H9 (cell line): ENCODE measurements around the gene RPA4. TPM values are rescaled to one million over a fixed set of nuclear protein-coding genes. Genes with fewer than 3 reads are reported as not detected.

Experiments
- DNase-seq: peaks from one replicate; pipeline ENCODE4 v3.0.0-alpha.2; 2017
- H2AFZ ChIP-seq: one replicate; pipeline ENCODE4 v1.6.1; 2013; ENCODE audit warnings: mild to moderate bottlenecking, low read length, control low read depth, moderate library complexity
- H2AK5ac ChIP-seq: 2 replicates; pipeline ENCODE4 v1.6.1; 2013; ENCODE audit warnings: low read length, control low read depth, mixed read lengths; ENCODE audit not compliant: insufficient read length
- H2BK120ac ChIP-seq: one replicate; pipeline ENCODE4 v1.6.1; 2013; ENCODE audit warnings: low read depth, mild to moderate bottlenecking, low read length, control low read depth, inconsistent platforms; ENCODE audit not compliant: poor library complexity, severe bottlenecking
- H2BK12ac ChIP-seq: 2 replicates; pipeline ENCODE4 v1.6.1; 2013; ENCODE audit warnings: low read length, control low read depth, mixed read lengths, low read depth; ENCODE audit not compliant: insufficient read length
- H2BK15ac ChIP-seq: 2 replicates; pipeline ENCODE4 v1.6.1; 2013; ENCODE audit warnings: low read depth, low read length, control low read depth
- H2BK20ac ChIP-seq: one replicate; pipeline ENCODE4 v1.6.1; 2013; ENCODE audit warnings: low read depth, mild to moderate bottlenecking, low read length, control low read depth, inconsistent platforms; ENCODE audit not compliant: poor library complexity, severe bottlenecking
- H2BK5ac ChIP-seq: 2 replicates; pipeline ENCODE4 v1.6.1; 2013; ENCODE audit warnings: low read length, control low read depth, mixed read lengths; ENCODE audit not compliant: insufficient read length
- H3K14ac ChIP-seq: 2 replicates; pipeline ENCODE4 v1.6.1; 2013; ENCODE audit warnings: low read length, control low read depth; ENCODE audit not compliant: insufficient read depth
- H3K18ac ChIP-seq: 2 replicates; pipeline ENCODE4 v1.6.1; 2013; ENCODE audit warnings: low read depth, mild to moderate bottlenecking, mixed read lengths, low read length, control low read depth; ENCODE audit not compliant: insufficient read length
- H3K23ac ChIP-seq: 2 replicates; pipeline ENCODE4 v1.6.1; 2013; ENCODE audit warnings: low read length, control low read depth, mixed read lengths, low read depth; ENCODE audit not compliant: insufficient read length
- H3K23me2 ChIP-seq: 2 replicates; pipeline ENCODE4 v1.6.1; 2013; ENCODE audit warnings: low read depth, mild to moderate bottlenecking, mixed read lengths, low read length, control low read depth; ENCODE audit not compliant: insufficient read length, poor library complexity, severe bottlenecking
- H3K27ac ChIP-seq: 2 replicates; pipeline ENCODE4 v1.5.1; 2013; ENCODE audit warnings: low read length, control low read depth, mixed read lengths, low read depth; ENCODE audit not compliant: insufficient read length
- H3K27me3 ChIP-seq: 2 replicates; pipeline ENCODE4 v1.6.1; 2013; ENCODE audit warnings: low read length, control low read depth, inconsistent platforms; ENCODE audit not compliant: insufficient read depth
- H3K4ac ChIP-seq: 2 replicates; pipeline ENCODE4 v1.6.1; 2013; ENCODE audit warnings: low read depth, mild to moderate bottlenecking, control low read depth, inconsistent platforms, low read length, moderate library complexity
- H3K4me1 ChIP-seq: 2 replicates; pipeline ENCODE4 v1.6.1; 2013; ENCODE audit warnings: low read length, control low read depth, inconsistent platforms; ENCODE audit not compliant: insufficient read depth
- H3K4me2 ChIP-seq: 2 replicates; pipeline ENCODE4 v1.6.1; 2013; ENCODE audit warnings: low read length, control low read depth, mixed read lengths; ENCODE audit not compliant: insufficient read length, insufficient read depth
- H3K56ac ChIP-seq: 2 replicates; pipeline ENCODE4 v1.6.1; 2013; ENCODE audit warnings: low read depth, mild to moderate bottlenecking, mixed read lengths, low read length, control low read depth; ENCODE audit not compliant: insufficient read length
- H3K79me1 ChIP-seq: 2 replicates; pipeline ENCODE4 v1.6.1; 2013; ENCODE audit warnings: low read depth, mild to moderate bottlenecking, moderate library complexity, low read length, control low read depth, inconsistent platforms; ENCODE audit not compliant: insufficient read depth, poor library complexity, severe bottlenecking
- H3K79me2 ChIP-seq: 2 replicates; pipeline ENCODE4 v1.6.1; 2013; ENCODE audit warnings: low read length, control low read depth, inconsistent platforms; ENCODE audit not compliant: insufficient read depth
- H3K9ac ChIP-seq: 2 replicates; pipeline ENCODE4 v1.6.1; 2013; ENCODE audit warnings: low read length, control low read depth, mixed read lengths; ENCODE audit not compliant: insufficient read length; ENCODE audit errors: extremely low read depth
- H3K9me3 ChIP-seq: one replicate; pipeline ENCODE4 v1.6.1; 2013; ENCODE audit warnings: low read depth, low read length, inconsistent platforms; ENCODE audit not compliant: control insufficient read depth
- H3T11ph ChIP-seq: one replicate; pipeline ENCODE4 v1.6.1; 2013; ENCODE audit warnings: mild to moderate bottlenecking, low read length, control low read depth, inconsistent platforms
- H4K20me1 ChIP-seq: one replicate; pipeline ENCODE4 v1.6.1; 2013; ENCODE audit not compliant: control insufficient read depth, insufficient read length, insufficient read depth
- H4K5ac ChIP-seq: 2 replicates; pipeline ENCODE4 v1.6.1; 2013; ENCODE audit warnings: low read depth, mild to moderate bottlenecking, mixed read lengths, low read length, control low read depth; ENCODE audit not compliant: insufficient read length
- H4K8ac ChIP-seq: replicated peaks from 2 replicates; pipeline ENCODE4 v1.6.1; 2013; ENCODE audit warnings: low read length, control low read depth, mixed read lengths, low read depth; ENCODE audit not compliant: insufficient read length
- H4K91ac ChIP-seq: 2 replicates; pipeline ENCODE4 v1.6.1; 2013; ENCODE audit warnings: low read depth, mild to moderate bottlenecking, moderate library complexity, mixed read lengths, low read length, control low read depth; ENCODE audit not compliant: insufficient read length
- H3K27ac Mint-ChIP-seq, 3 experiments: 2 replicates in 2 of 3; 3 replicates in 1 of 3; pipeline ENCODE4 v1.8.0; 2020 to 2021; ENCODE audit warnings: mixed read lengths in 3 of 3, mild to moderate bottlenecking in 1 of 3, moderate library complexity in 1 of 3
- H3K27me3 Mint-ChIP-seq: 2 replicates; pipeline ENCODE4 v1.8.0; 2021; ENCODE audit warnings: low read depth, mild to moderate bottlenecking, moderate library complexity, mixed read lengths
- H3K36me3 Mint-ChIP-seq, 3 experiments: 2 replicates in 2 of 3; 3 replicates in 1 of 3; pipeline ENCODE4 v1.8.0; 2020 to 2021; ENCODE audit warnings: low read depth in 3 of 3, mixed read lengths in 3 of 3; ENCODE audit not compliant: insufficient read depth in 1 of 3
- H3K4me1 Mint-ChIP-seq, 2 experiments: 2 replicates each; pipeline ENCODE4 v1.8.0; 2020; ENCODE audit warnings: mixed read lengths in 2 of 2
- H3K4me3 Mint-ChIP-seq, 2 experiments: 2 replicates in 1 of 2; 3 replicates in 1 of 2; pipeline ENCODE4 v1.8.0; 2020 to 2021; ENCODE audit warnings: mild to moderate bottlenecking in 2 of 2, mixed read lengths in 2 of 2, moderate library complexity in 1 of 2
- H3K9me3 Mint-ChIP-seq, 2 experiments: 2 replicates in 1 of 2; 3 replicates in 1 of 2; pipeline ENCODE4 v1.8.0; 2020; ENCODE audit warnings: mild to moderate bottlenecking in 2 of 2, mixed read lengths in 2 of 2, moderate library complexity in 1 of 2
- CTCF ChIP-seq: fragments of 200-600 bp; sonication (generic); conservative IDR thresholded peaks from 3 replicates; pipeline ENCODE4 v1.8.0; 2021; ENCODE audit warnings: antibody characterized with exemption, mild to moderate bottlenecking
- WGBS: extraction: QIAGEN DNeasy Blood & Tissue Kit; methylation state at CpG from one replicate; pipeline ENCODE4 v1.1.7; 2013; ENCODE audit warnings: missing lambda C conversion rate, low lambda C conversion rate, mixed read lengths; ENCODE audit not compliant: insufficient read length; ENCODE audit errors: extremely low coverage; 5-methylcytosine and 5-hydroxymethylcytosine counted together
- total RNA-seq: library from RNA; stranded (reverse); gene quantifications from 2 replicates; pipeline ENCODE4 v1.2.1, GENCODE V29; 2021

Gene RPA4
- total RNA-seq, 1 experiment from 2014 or later, result 1.0 TPM

- Histone ChIP-seq H3K27me3 (no peaks in the 10 kb centered on the region), H3T11ph (no peak overlapping the region), H3K4me1 (no peaks in the 10 kb centered on the region), H3K4me2 (no peak overlapping the region), H4K5ac (no peak overlapping the region), H2BK15ac (no peak overlapping the region), H3K4ac (no peak overlapping the region), H3K23ac (no peak overlapping the region), H3K56ac (no peak overlapping the region), H4K91ac (no peak overlapping the region), H4K8ac (no peak overlapping the region), H3K9me3 (no peaks in the 10 kb centered on the region), H2BK20ac (no peak overlapping the region), H2BK5ac (no peak overlapping the region), H3K79me2 (no peaks in the 10 kb centered on the region), H2BK12ac (no peak overlapping the region), H3K14ac (no peak overlapping the region), H2AK5ac (no peak overlapping the region), H3K79me1 (no peaks in the 10 kb centered on the region), H3K23me2 (no peaks in the 10 kb centered on the region), H2AFZ (no peak overlapping the region), H4K20me1 (no peaks in the 10 kb centered on the region), H3K18ac (no peak overlapping the region), H3K27ac (no peak overlapping the region), H3K9ac (no peak overlapping the region), H2BK120ac (no peak overlapping the region)
- Mint-ChIP-seq H3K27ac (no peak overlapping the region), H3K9me3 (no peaks in the 10 kb centered on the region), H3K4me3 (no peak overlapping the region), H3K4me1 (peaks cover 12 to 17% of the 10 kb centered on the region in 2 experiments), H3K36me3 (no peaks in the 10 kb centered on the region; a peak in 1 of 7 replicates), H3K27me3 (no peaks in the 10 kb centered on the region)
- 100% methylated on average over 1 of the region's 4 CpGs for WGBS
- DNase-seq, result no peak
- no peak for TF ChIP-seq CTCF
These were observed 36.0 kb downstream of the RPA4 start for GRCh38 chrX:96919672-96920071.
